Panc1 (cell line): ENCODE results near the gene MYADM. TPM values are rescaled to one million over a fixed set of nuclear protein-coding genes. Genes with fewer than 3 reads are reported as not detected.
A peak's percentile ranks its signal among the peaks of the same experiment; 100 is the strongest.

Experiments
- ATAC-seq: fragments of 200-7000 bp; cut with Tn5 transposase; 2 replicates; pipeline ENCODE4 v1.9.1; 2020; ENCODE audit warnings: mild to moderate bottlenecking, moderate library complexity
- BruUV-seq: library from RNA; stranded (reverse); fragments of 400-500 nt; replicated peaks from 2 replicates; lab custom pipeline; 2021; lab: Mats Ljungman, UMichigan
- CTCF ChIA-PET: fragments of 300-600 bp; sonication (Branson Sonifier 250); formaldehyde crosslinking; loops from one replicate; lab custom pipeline; 2022; ENCODE audit warnings: antibody characterized with exemption; lab: Charles Lee
- POLR2A ChIA-PET: fragments of 300-600 bp; sonication (Branson Sonifier 250); formaldehyde crosslinking; loops from one replicate; lab custom pipeline; 2022; ENCODE audit warnings: antibody characterized with exemption; lab: Charles Lee
- DNase-seq: peaks from one replicate; pipeline ENCODE4 v3.0.0-alpha.2; 2010; ENCODE audit warnings: low read depth, low spot score
- H3K27ac ChIP-seq: 2 replicates; pipeline ENCODE4 v1.5.1; 2011; ENCODE audit warnings: mild to moderate bottlenecking, low read length, inconsistent platforms
- H3K27me3 ChIP-seq: fragments of 200-500 bp; sonication (Bioruptor generic); 2 replicates; pipeline ENCODE4 v1.6.0; 2014; ENCODE audit warnings: low read length, inconsistent platforms; ENCODE audit not compliant: control insufficient read depth, insufficient read depth
- H3K36me3 ChIP-seq: fragments of 200-500 bp; sonication (Bioruptor generic); 2 replicates; pipeline ENCODE4 v1.5.1; 2014; ENCODE audit warnings: inconsistent platforms, mild to moderate bottlenecking, low read length, moderate library complexity; ENCODE audit not compliant: control insufficient read depth, insufficient read depth
- H3K4me1 ChIP-seq: 2 replicates; pipeline ENCODE4 v1.5.1; 2011; ENCODE audit warnings: inconsistent platforms, mild to moderate bottlenecking, low read length, moderate library complexity; ENCODE audit not compliant: control insufficient read depth, insufficient read depth
- H3K4me3 ChIP-seq, 2 experiments: 2 replicates each; pipeline ENCODE4 v1.5.1; 2011 to 2012; ENCODE audit warnings: low read depth in 2 of 2, low read length in 2 of 2, mild to moderate bottlenecking in 2 of 2, inconsistent platforms in 1 of 2, moderate library complexity in 1 of 2
- H3K9me3 ChIP-seq: fragments of 200-500 bp; sonication (Bioruptor generic); 2 replicates; pipeline ENCODE4 v1.5.1; 2014; ENCODE audit warnings: low read depth, mild to moderate bottlenecking, inconsistent platforms, low read length, moderate library complexity; ENCODE audit not compliant: control insufficient read depth, insufficient read depth
- CTCF ChIP-seq: fragments of 450-650 bp; IDR thresholded peaks from 2 replicates; pipeline ENCODE4 v1.5.1; 2017; ENCODE audit warnings: mild to moderate bottlenecking
- POLR2AphosphoS5 ChIP-seq: IDR thresholded peaks from 2 replicates; pipeline ENCODE4 v1.6.1; 2012; ENCODE audit warnings: mild to moderate bottlenecking, low read depth, low read length, moderate library complexity
- REST ChIP-seq, 2 experiments: IDR thresholded peaks; 2 replicates each; pipeline ENCODE4 v1.6.1; 2011 to 2012; ENCODE audit warnings: low read depth in 2 of 2, control low read depth in 1 of 2, low read length in 1 of 2, mild to moderate bottlenecking in 1 of 2, moderate library complexity in 1 of 2; ENCODE audit not compliant: insufficient read depth in 1 of 2
- SIN3A ChIP-seq: IDR thresholded peaks from 2 replicates; pipeline ENCODE4 v1.6.1; 2012; ENCODE audit warnings: low read depth, mild to moderate bottlenecking, low read length, moderate library complexity, borderline replicate concordance; ENCODE audit not compliant: insufficient read depth
- TCF7L2 ChIP-seq: IDR thresholded peaks from 2 replicates; pipeline ENCODE4 v1.6.1; 2011; ENCODE audit warnings: mild to moderate bottlenecking, low read depth, low read length, inconsistent platforms
- in situ Hi-C: cut with HindIII; loops from 2 replicates; pipeline ENCODE4 v1.10.0; 2016; ENCODE audit warnings: low sequenced_read_pairs, low pct_unique_long_range_greater_than_20kb
- intact Hi-C: fragments of 100-400 bp; cut with micrococcal nuclease; formaldehyde crosslinking; loops from one replicate; pipeline ENCODE4 v1.10.0; 2022; ENCODE audit not compliant: unreplicated experiment
- total RNA-seq: library from RNA; stranded (reverse); gene quantifications from one replicate; pipeline ENCODE4 v1.2.1, GENCODE V29; 2021; ENCODE audit not compliant: unreplicated experiment

Gene MYADM
- total RNA-seq, 1 experiment from 2014 or later: 469 TPM

- Histone ChIP-seq H3K9me3 (no peaks in the 10 kb centered on the region), H3K27ac (no peak overlapping the region), H3K27me3 (no peaks in the 10 kb centered on the region), H3K4me1 (peaks cover 23% of the 10 kb centered on the region), H3K4me3 (peak overlapping the region; percentile 39 to 56), H3K36me3 (no peaks in the 10 kb centered on the region)
- DNase-seq: no peak
- no TSS peak for BruUV-seq
- no peak for ATAC-seq
- CTCF ChIA-PET: no interaction called here
- POLR2A ChIA-PET: no interaction called here
- intact Hi-C loops (loop anchor here (2.0 to 5.0 kb wide), 2 partner anchors 69 to 113 kb away; no protein-coding TSS in a partner anchor), in situ Hi-C loops (loop anchor here (10.0 to 25.0 kb wide), 2 partner anchors 65 to 128 kb away; no protein-coding TSS in a partner anchor)
- TF ChIP-seq SIN3A: no peak
- TF ChIP-seq TCF7L2: no peak
- no peak for TF ChIP-seq POLR2AphosphoS5
- no peak for TF ChIP-seq REST (IDR thresholded peaks at IDR 0.05; ENCODE audit: insufficient read depth in 1 of 2, low read depth in 2 of 2, low read length in 1 of 2)
- no peak for TF ChIP-seq CTCF
Measured at GRCh38 chr19:53909471-53910169, 41.9 kb downstream of the MYADM start.

GRCh38 chr19:53910170-53910518 is 42.5 kb downstream of the MYADM start:
- H3K4me1 ChIP-seq: peaks cover 23% of the 10 kb centered on the region
- H3K36me3 ChIP-seq: no peaks in the 10 kb centered on the region
- POLR2A ChIA-PET: no interaction called here
- CTCF ChIA-PET: no interaction called here
- ATAC-seq (no peak), DNase-seq (no peak)
- no peaks in the 10 kb centered on the region for H3K9me3 ChIP-seq
- intact Hi-C loops: no loop called here
- no peak overlapping the region for H3K27ac ChIP-seq
- peak overlapping the region; percentile 39 to 56; a peak in 3 of 4 replicates for H3K4me3 ChIP-seq
- H3K27me3 ChIP-seq: no peaks in the 10 kb centered on the region
- in situ Hi-C loops: loop anchor here (25.0 kb wide), 1 partner anchor 127 kb away; no protein-coding TSS in a partner anchor
- TF ChIP-seq REST (IDR thresholded peaks at IDR 0.05; ENCODE audit: insufficient read depth in 1 of 2, low read depth in 2 of 2, low read length in 1 of 2): no peak
- no peak for TF ChIP-seq SIN3A
- TF ChIP-seq CTCF: no peak
- no peak for TF ChIP-seq POLR2AphosphoS5
- TF ChIP-seq TCF7L2: no peak
- no TSS peak for BruUV-seq
